Natural killer cell (primary cell): ENCODE results near the gene FXYD1. TPM values are rescaled to one million over a fixed set of nuclear protein-coding genes. Genes with fewer than 3 reads are reported as not detected.

Experiments
- ATAC-seq, 3 donors: fragments of 150-1000 bp in 2 of 3; fragments of 200-7000 bp in 1 of 3; cut with Tn5 transposase; 1 replicate in 1 of 3; 2 replicates in 2 of 3; pipeline ENCODE4 v1.10.0; 2021; ENCODE audit warnings: mild to moderate bottlenecking in 2 of 3, moderate library complexity in 2 of 3
- DNase-seq, 2 donors: peaks; one replicate each; pipeline versions ENCODE4 v3.0.0 to v3.0.0-alpha.2; 2013 to 2021; ENCODE audit warnings: mixed read lengths in 1 of 2
- H3K27ac ChIP-seq: one replicate; pipeline ENCODE4 v1.5.1; 2013; ENCODE audit warnings: mild to moderate bottlenecking, low read length
- H3K27me3 ChIP-seq: one replicate; pipeline ENCODE4 v1.6.1; 2013; ENCODE audit warnings: low read length; ENCODE audit not compliant: control insufficient read depth, insufficient read depth
- H3K36me3 ChIP-seq: one replicate; pipeline ENCODE4 v1.6.1; 2013; ENCODE audit warnings: low read length; ENCODE audit not compliant: control insufficient read depth, insufficient read depth
- H3K4me1 ChIP-seq: one replicate; pipeline ENCODE4 v1.6.1; 2013; ENCODE audit warnings: low read length; ENCODE audit not compliant: control insufficient read depth, insufficient read depth
- H3K4me3 ChIP-seq: one replicate; pipeline ENCODE4 v1.5.1; 2013; ENCODE audit warnings: low read length
- H3K9me3 ChIP-seq: one replicate; pipeline ENCODE4 v1.6.1; 2013; ENCODE audit warnings: low read length; ENCODE audit not compliant: control insufficient read depth, insufficient read depth
- H3K27ac Mint-ChIP-seq, 2 donors: one replicate each; pipeline ENCODE4 v1.8.0; 2022; ENCODE audit warnings: mild to moderate bottlenecking in 2 of 2, mixed read lengths in 2 of 2, moderate library complexity in 1 of 2
- H3K27me3 Mint-ChIP-seq, 2 donors: one replicate each; pipeline ENCODE4 v1.8.0; 2022; ENCODE audit warnings: low read depth in 2 of 2, mixed read lengths in 2 of 2
- H3K36me3 Mint-ChIP-seq: one replicate; pipeline ENCODE4 v1.8.0; 2022; ENCODE audit warnings: mixed read lengths
- H3K4me1 Mint-ChIP-seq, 2 donors: one replicate each; pipeline ENCODE4 v1.8.0; 2022; ENCODE audit warnings: mixed read lengths in 2 of 2
- H3K4me3 Mint-ChIP-seq: one replicate; pipeline ENCODE4 v1.8.0; 2022; ENCODE audit warnings: mild to moderate bottlenecking, moderate library complexity, mixed read lengths
- H3K9me3 Mint-ChIP-seq, 2 donors: one replicate each; pipeline ENCODE4 v1.8.0; 2022; ENCODE audit warnings: mixed read lengths in 2 of 2
- WGBS: methylation state at CpG from one replicate; pipeline ENCODE4 v1.1.7; 2013; ENCODE audit warnings: missing lambda C conversion rate; ENCODE audit not compliant: insufficient coverage; 5-methylcytosine and 5-hydroxymethylcytosine counted together
- intact Hi-C: fragments of 100-400 bp; cut with micrococcal nuclease; formaldehyde crosslinking; loops from one replicate; pipeline ENCODE4 v1.14.2; 2022
- total RNA-seq, 4 donors: library from RNA; stranded (reverse); fragments of 120-200 nt in 1 of 4; gene quantifications; one replicate each; pipeline versions ENCODE4 v1.2.3 to v1.2.4, GENCODE V29; 2013 to 2022
- TF ChIP-seq, protein P1 (sequence below): fragments of 200-600 bp; IDR thresholded peaks from one replicate; pipeline ENCODE4 v1.8.0; 2022; ENCODE audit warnings: antibody characterized with exemption

FXYD1 gene
- total RNA-seq, 3 donors from 2014 or later (not counting 1 experiment from before 2014, with no cell fraction given): not detected

DNA sequence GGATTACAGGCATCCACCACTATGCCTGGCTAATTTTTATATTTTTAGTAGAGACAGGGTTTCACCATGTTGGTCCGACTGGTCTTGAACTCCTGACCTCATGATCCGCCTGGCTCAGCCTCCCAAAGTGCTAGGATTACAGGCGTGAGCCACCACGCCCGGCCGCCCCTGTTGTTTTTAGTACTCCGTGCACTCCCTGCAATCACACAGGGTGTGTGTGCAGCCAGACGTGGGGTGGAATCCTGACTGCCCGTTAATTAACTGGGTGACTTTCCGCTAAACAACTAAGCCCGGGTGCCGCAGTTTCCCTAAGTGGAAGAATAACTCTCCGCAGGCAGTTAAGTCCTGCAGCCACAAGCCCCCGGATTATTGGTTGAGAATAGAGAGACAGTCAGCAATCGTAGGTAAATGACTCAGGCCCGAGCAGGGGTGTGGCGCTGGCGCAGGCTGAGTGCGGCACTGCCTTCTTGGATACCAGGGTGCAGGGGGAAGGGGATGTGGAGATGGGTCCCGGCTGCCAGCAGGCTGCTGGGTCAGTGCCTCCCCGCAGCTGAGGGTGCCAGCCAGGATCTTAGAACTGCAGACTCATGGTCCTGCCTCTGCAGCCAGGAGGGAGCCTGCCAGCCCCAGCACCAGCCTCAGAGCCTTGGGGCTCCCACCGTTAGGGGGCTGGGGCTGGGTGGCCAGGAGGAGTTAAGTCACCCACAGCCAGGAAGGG lies 29.1 kb upstream of the FXYD1 start:
- no peak for ATAC-seq
- H3K4me3 ChIP-seq: no peak overlapping the region
- no peaks in the 10 kb centered on the region for H3K36me3 ChIP-seq
- no peak for DNase-seq
- Mint-ChIP-seq H3K27me3 (peaks cover 0 to 6% of the 10 kb centered on the region in 2 donors), H3K27ac (no peak overlapping the region), H3K36me3 (no peaks in the 10 kb centered on the region), H3K9me3 (no peaks in the 10 kb centered on the region), H3K4me1 (peaks cover 3% of the 10 kb centered on the region in 2 donors), H3K4me3 (no peak overlapping the region)
- WGBS: 68% methylated on average over 22 of the region's 22 CpGs
- peaks cover 5% of the 10 kb centered on the region for H3K9me3 ChIP-seq
- peaks cover under 1% of the 10 kb centered on the region for H3K27me3 ChIP-seq
- TF ChIP-seq, protein P1, sequence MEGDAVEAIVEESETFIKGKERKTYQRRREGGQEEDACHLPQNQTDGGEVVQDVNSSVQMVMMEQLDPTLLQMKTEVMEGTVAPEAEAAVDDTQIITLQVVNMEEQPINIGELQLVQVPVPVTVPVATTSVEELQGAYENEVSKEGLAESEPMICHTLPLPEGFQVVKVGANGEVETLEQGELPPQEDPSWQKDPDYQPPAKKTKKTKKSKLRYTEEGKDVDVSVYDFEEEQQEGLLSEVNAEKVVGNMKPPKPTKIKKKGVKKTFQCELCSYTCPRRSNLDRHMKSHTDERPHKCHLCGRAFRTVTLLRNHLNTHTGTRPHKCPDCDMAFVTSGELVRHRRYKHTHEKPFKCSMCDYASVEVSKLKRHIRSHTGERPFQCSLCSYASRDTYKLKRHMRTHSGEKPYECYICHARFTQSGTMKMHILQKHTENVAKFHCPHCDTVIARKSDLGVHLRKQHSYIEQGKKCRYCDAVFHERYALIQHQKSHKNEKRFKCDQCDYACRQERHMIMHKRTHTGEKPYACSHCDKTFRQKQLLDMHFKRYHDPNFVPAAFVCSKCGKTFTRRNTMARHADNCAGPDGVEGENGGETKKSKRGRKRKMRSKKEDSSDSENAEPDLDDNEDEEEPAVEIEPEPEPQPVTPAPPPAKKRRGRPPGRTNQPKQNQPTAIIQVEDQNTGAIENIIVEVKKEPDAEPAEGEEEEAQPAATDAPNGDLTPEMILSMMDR: no peak
- peaks cover 2% of the 10 kb centered on the region for H3K4me1 ChIP-seq
- intact Hi-C loops: no loop called here
- H3K27ac ChIP-seq: no peak overlapping the region

DNA sequence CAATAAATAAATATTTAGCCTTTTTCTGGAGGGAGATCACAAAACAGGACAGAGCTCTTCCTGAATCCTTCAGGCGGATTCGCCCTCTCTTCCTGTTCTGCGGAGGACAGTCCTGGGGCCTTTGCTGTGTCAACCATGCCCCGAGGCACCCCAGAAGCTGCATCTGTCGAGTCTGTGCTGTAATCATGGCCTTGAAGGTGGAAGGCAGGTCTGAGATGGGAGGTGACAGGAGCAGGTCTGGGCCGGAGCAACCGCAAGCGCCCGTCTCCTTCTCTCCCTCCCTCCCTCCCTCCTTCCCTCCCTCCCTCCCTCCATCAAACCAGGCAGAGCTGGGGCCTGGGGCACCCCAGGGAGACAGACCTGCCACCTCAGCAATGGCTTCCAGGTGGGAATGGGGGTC lies 27.6 kb upstream of the FXYD1 start:
- Histone ChIP-seq H3K27ac (no peak overlapping the region), H3K4me1 (peaks cover 7% of the 10 kb centered on the region), H3K4me3 (no peak overlapping the region), H3K27me3 (peaks cover 5% of the 10 kb centered on the region), H3K36me3 (no peaks in the 10 kb centered on the region), H3K9me3 (peaks cover 2% of the 10 kb centered on the region)
- no peak overlapping the region for H3K4me3 Mint-ChIP-seq
- no peaks in the 10 kb centered on the region for H3K36me3 Mint-ChIP-seq
- H3K27me3 Mint-ChIP-seq: peaks cover 0 to 6% of the 10 kb centered on the region in 2 donors
- DNase-seq: no peak
- no peaks in the 10 kb centered on the region for H3K9me3 Mint-ChIP-seq
- intact Hi-C loops: no loop called here
- peaks cover 6 to 8% of the 10 kb centered on the region in 2 donors for H3K4me1 Mint-ChIP-seq
- no peak for ATAC-seq
- TF ChIP-seq, protein P1: no peak
- H3K27ac Mint-ChIP-seq: no peak overlapping the region
- 81% methylated on average over 5 of the region's 9 CpGs for WGBS

DNA sequence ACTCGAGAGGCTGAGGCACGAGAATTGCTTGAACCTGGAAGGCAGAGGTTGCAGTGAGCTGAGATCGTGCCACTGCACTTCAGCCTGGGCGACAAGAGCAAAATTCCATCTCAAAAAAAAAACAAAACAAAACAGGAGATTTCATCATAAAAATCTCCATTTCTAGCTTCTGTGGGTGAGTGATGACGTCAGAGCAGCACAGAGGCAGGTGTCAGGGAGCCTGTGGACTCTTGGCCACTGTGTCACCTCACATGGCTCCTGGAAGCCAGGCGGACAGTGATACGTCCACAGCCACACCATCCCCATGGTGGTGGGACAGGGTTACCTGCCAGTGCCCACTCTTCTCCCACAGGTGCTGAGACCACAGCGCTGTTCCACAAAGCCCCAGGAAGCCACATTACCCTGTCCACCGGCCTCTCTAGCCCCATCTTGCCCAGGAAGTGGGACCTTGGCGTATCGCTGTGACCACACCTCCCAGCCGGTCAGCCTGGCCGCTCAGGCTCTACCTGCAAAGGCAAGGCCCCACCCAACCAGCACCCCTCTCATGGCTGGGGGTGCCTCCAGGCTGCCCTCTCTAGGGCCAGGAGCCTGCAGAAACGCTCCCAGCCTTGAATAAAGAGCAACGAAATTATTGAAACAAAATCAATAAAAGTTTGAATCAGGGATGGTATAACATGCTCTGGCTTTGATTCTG lies 25.5 kb upstream of the FXYD1 start:
- H3K4me1 ChIP-seq: peaks cover 7% of the 10 kb centered on the region
- H3K4me3 Mint-ChIP-seq: no peak overlapping the region
- peaks cover 5% of the 10 kb centered on the region for H3K27me3 ChIP-seq
- H3K27ac ChIP-seq: no peak overlapping the region
- TF ChIP-seq, protein P1: no peak
- ATAC-seq: no peak
- 64% methylated on average over 15 of the region's 15 CpGs for WGBS
- H3K27me3 Mint-ChIP-seq: peaks cover 0 to 6% of the 10 kb centered on the region in 2 donors
- no peak overlapping the region for H3K27ac Mint-ChIP-seq
- no peak for DNase-seq
- H3K36me3 ChIP-seq: no peaks in the 10 kb centered on the region
- H3K4me1 Mint-ChIP-seq: peaks cover 6 to 8% of the 10 kb centered on the region in 2 donors
- H3K9me3 Mint-ChIP-seq: no peaks in the 10 kb centered on the region
- H3K9me3 ChIP-seq: no peaks in the 10 kb centered on the region
- no peaks in the 10 kb centered on the region for H3K36me3 Mint-ChIP-seq
- intact Hi-C loops: no loop called here
- no peak overlapping the region for H3K4me3 ChIP-seq
